ENCODE results near the gene KCNE2.

Gene KCNE2

GRCh38 chr21:34333121-34333739 is 30.6 kb upstream of the KCNE2 start:
- H3K4me3 ChIP-seq (ENCODE audit: control insufficient read depth, low read depth, low read length): no peak overlapping the region
- DNase-seq (ENCODE audit: low read depth): no peak
- no peak for TF ChIP-seq CTCF (conservative IDR thresholded peaks at IDR 0.05; ENCODE audit: control insufficient read depth, insufficient read depth, low read depth, low read length)

GRCh38 chr21:34335316-34335715 is 28.5 kb upstream of the KCNE2 start:
- peak; percentile 43 for DNase-seq (ENCODE audit: low read depth)
- H3K4me3 ChIP-seq (ENCODE audit: control insufficient read depth, low read depth, low read length): no peak overlapping the region
- TF ChIP-seq CTCF (conservative IDR thresholded peaks at IDR 0.05; ENCODE audit: control insufficient read depth, insufficient read depth, low read depth, low read length): no peak

GRCh38 chr21:34336245-34336644 is 27.6 kb upstream of the KCNE2 start:
- TF ChIP-seq CTCF (conservative IDR thresholded peaks at IDR 0.05; ENCODE audit: control insufficient read depth, insufficient read depth, low read depth, low read length): no peak
- DNase-seq (ENCODE audit: low read depth): no peak
- no peak overlapping the region for H3K4me3 ChIP-seq (ENCODE audit: control insufficient read depth, low read depth, low read length)

- no peak overlapping the region for H3K4me3 ChIP-seq (ENCODE audit: control insufficient read depth, low read depth, low read length)
- TF ChIP-seq CTCF (conservative IDR thresholded peaks at IDR 0.05; ENCODE audit: control insufficient read depth, insufficient read depth, low read depth, low read length): no peak
- DNase-seq (ENCODE audit: low read depth): no peak
Observed at GRCh38 chr21:34336756-34337391, 26.9 kb upstream of the KCNE2 start.

GRCh38 chr21:34337741-34338140 is 26.1 kb upstream of the KCNE2 start:
- no peak overlapping the region for H3K4me3 ChIP-seq (ENCODE audit: control insufficient read depth, low read depth, low read length)
- no peak for DNase-seq (ENCODE audit: low read depth)
- no peak for TF ChIP-seq CTCF (conservative IDR thresholded peaks at IDR 0.05; ENCODE audit: control insufficient read depth, insufficient read depth, low read depth, low read length)

- no peak for DNase-seq (ENCODE audit: low read depth)
- no peak overlapping the region for H3K4me3 ChIP-seq (ENCODE audit: control insufficient read depth, low read depth, low read length)
- TF ChIP-seq CTCF (conservative IDR thresholded peaks at IDR 0.05; ENCODE audit: control insufficient read depth, insufficient read depth, low read depth, low read length): no peak
Observed at GRCh38 chr21:34338226-34338625, 25.6 kb upstream of the KCNE2 start.

Measured in fibroblast of mammary gland (primary cell).